ENCODE results near the gene COL4A1.
A peak's percentile ranks its signal among the peaks of the same experiment; 100 is the strongest.

COL4A1 gene

DNA sequence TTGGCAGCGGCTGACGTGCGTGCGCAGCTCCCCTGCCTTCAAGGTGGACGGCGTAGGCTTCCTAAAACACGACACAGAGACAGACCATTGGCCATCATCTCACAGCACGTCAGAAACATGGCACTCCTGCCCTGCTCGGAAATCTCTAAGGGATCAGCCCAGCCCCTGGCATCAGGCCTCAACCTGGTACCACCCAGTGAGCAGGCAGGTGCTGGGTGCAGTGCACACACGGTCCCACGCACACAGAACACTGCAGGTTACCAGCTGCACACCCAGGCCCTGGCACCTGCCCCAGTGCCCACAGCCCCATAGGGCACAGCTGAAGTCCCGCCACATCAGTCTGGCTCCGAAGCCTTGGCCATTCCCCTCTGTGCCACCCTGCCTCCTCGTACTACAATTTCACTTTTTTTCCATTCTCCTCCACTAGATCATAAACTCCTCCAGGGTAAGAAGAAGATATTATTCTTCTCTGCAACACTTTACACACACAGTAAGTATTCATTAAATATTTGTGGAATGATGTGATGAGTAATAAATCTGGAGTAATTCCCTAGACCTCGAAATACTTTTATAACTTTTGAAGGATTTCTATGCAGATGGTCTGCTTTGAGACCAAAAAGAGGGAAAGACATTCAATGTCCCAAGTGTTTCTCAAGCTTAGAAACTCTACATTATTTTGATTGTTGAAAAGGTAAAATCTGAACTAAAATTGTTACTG is 156.4 kb downstream of the COL4A1 start:
- no peak for DNase-seq

DNA sequence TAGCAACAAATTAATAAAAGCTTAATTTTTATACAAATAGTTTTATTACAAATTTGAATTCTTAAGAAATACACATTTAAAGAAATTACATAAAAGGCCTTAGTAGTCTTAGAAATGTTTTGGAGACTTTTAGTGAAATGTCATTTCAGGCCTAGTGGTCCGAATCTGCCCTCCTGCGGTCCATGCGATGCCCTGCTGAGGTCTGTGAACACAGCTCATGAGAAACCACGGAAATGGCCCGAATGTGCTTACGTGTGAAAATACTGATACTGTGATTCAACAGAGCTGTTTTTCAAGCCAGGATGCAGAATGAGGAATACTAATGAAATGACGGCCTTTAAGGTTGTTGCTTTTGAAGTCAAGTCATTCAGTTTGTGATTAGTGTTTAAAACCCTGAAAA is 157.9 kb downstream of the COL4A1 start:
- DNase-seq: no peak

- DNase-seq: no peak
Measured at GRCh38 chr13:110140099-110140498, 166.9 kb downstream of the COL4A1 start.

DNA sequence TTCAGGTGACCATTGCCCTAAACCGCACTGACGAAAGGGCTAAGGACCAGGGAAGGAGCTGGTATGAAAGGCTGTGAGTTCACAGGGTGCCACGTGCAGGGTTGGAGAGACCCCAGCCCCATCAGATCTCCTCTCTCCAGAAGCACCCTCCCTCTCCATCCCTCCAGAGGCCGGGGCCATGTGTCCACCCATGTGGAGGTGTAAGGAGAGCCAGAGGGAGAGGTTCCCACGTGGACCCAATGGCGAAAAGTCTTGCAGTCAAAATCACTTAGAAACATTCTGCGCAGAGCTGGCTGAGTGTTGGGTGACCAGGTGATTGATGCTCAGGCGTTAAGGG is 168.3 kb downstream of the COL4A1 start:
- DNase-seq: no peak

DNA sequence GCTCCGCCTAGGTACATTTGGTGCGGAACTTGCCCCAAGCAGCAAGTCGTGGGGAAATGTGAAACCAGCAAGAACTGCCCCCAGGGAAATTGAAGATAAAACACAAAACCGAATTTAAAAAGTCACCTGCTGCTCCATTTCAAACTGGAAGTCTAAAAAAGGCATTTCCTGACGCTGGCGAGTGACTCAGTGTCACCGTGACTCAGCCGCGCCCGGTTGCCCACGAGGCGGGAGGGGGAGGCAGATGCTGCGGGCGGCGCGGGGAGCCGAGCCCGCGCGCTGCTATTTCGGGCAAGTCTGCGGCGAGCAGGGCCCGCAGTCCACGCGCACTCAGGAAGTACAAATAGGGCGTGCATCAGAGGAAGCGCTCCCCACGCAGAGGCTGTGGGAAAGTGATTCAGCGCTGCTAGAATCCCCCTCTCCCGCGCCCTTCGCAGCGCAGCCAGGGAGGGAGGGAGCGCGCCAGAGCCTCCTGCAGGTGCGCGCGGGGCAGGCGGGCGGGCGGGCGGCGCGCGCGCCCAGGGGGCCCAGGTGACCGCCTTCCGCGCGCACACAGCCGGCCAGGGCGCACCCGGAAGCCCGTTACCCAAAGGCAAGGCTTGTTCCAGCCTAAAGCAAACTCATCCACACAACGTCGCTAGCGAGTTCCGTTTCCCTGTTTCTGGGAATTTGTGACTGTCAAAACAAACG is 168.8 kb downstream of the COL4A1 start:
- peak; percentile 77 for DNase-seq

- DNase-seq: peak; percentile 87
Measured at GRCh38 chr13:110137680-110138009, 169.3 kb downstream of the COL4A1 start.

- no peak for DNase-seq
Measured at GRCh38 chr13:110136660-110137585, 170.0 kb downstream of the COL4A1 start.

DNA sequence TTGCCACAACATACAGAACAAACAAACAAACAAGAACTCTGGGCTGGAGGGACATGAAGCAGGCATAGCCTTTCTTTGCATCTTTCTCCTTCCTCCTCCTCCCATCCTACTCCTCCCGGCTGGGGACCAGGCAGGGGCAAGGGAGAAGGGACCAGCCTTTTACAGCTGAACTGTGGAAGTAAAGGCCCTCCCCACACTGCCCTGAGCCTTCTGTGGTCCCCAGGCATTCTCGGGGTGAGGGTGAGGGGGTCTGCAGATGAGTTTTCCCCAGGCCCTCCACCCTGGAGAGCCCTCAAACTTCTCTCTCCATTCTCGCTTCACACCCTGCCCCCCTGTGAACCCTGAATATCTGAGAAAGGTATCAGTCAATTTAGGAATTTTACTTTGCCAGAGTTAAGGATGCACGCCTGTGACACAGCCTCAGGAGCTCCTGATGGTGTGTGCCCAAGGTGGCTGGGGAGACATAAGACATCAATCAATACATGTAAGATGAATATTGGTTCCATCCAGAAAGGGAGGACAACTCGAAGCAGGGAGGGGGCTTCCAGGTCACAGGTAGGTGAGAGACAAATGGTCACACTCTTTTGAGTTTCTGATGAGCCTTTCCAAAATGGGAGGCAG is 170.9 kb downstream of the COL4A1 start:
- DNase-seq: no peak

- no peak for DNase-seq
Measured at GRCh38 chr13:110134801-110135200, 172.2 kb downstream of the COL4A1 start.

- DNase-seq: no peak
Measured at GRCh38 chr13:110133425-110134235, 173.3 kb downstream of the COL4A1 start.

DNA sequence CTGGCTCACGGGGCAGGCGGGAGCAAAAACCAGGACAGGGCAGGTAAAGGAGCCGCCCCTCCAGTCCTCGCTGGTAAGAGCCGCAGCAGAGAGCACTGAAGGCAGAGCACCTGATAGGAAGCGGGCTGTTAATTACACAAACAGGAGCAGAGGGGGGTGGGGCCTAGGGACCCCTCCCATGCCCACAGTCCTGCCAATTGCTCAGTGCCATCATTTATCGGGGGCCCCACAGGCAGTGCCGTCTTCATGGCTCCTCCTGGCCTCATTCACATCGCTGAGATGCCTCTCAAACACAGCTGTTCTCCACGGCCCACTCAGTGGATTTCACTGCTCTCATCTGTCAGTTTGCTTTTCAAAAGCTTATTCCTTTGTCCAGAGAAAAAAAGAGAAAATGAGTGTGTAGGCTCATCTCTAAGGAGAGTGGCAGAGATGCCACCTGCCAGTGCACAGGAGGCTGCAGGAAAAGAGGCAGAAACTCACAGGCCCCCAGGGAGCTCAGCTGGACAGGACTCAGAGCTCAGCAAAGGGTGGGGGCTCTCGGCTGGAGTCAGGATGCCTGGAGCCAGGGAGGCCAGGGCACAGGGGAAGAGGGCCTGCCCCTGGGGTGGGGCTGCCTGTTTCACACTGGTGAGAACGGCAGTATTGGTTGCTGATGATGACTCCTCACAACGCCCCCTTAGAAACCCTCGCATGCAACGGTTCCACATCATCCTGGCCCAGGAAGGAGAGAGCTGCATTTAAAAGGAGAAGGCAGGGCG is 174.6 kb downstream of the COL4A1 start:
- peak; percentile 81 for DNase-seq

- DNase-seq: no peak
Measured at GRCh38 chr13:110131424-110131823, 175.5 kb downstream of the COL4A1 start.

DNA sequence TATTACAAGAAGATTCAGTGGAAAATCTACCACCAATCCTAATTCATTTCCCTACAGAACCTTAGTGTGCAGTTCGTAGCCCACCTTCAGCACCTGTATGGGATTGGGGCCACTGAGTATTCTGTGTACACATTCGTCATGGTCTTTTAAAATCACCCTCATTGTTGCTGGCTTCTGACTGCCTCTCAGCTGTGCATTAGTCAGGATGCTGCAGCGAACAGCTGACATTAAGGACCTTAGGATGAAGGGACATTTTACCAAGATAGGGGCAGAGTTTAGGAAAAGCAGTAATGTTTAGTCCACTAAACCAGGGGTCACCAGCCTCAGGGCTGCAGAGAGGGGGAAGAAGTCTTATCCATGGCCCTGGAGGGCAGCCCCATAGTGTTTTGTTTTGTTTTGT is 176.5 kb downstream of the COL4A1 start:
- DNase-seq: no peak

DNA sequence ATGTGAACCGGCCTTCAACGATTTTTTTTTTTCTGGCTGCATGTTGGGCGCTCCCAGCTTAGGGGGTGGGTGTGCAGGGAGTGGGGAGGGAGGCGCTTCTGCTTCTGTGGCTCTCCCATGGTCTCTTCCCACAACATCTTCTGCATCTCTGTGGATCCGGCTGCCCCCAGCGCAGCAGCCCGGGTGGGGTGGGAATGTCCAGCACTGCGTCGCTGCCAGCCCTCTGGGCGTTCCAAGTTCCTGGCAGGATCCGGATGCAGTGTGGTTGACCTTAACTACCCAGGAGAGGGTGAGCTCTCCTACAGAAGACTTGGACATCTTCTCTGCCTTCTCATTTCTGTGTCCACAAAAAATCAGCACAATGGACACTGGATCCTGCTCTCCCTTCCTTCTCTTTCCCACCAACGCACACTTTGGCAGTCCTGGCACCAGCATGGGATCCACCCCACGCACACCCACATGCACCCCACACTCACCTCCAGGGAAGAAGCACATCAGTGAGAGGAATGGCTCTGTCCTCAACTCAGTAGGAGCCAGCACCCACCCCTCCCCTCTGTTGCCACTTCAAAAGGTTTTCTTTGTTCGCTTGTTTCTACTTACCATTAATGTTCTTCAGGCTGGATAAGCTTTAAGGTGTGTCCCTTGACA is 177.3 kb downstream of the COL4A1 start:
- no peak for DNase-seq

- no peak for DNase-seq
Measured at GRCh38 chr13:110129076-110129475, 177.9 kb downstream of the COL4A1 start.

DNA sequence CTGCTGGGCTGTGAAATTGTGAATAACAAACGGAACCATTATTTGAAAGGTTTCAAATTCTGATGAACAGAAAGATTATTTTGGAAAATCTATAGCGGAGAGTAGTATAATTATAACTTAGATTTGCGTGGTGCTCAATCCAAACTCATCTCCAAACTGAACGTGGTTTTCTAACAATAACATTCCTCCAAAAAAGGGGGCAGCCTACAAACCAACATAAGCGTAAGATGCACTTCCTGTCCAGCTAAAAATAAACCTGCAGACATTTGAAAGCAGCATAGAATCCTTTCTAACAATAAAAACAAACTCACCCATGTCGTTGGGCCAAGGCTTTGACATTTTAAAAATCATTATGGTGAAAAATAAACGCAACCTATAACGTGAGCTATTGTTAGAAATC is 178.4 kb downstream of the COL4A1 start:
- DNase-seq: no peak

- DNase-seq: no peak
Measured at GRCh38 chr13:110127986-110128511, 178.9 kb downstream of the COL4A1 start.

DNA sequence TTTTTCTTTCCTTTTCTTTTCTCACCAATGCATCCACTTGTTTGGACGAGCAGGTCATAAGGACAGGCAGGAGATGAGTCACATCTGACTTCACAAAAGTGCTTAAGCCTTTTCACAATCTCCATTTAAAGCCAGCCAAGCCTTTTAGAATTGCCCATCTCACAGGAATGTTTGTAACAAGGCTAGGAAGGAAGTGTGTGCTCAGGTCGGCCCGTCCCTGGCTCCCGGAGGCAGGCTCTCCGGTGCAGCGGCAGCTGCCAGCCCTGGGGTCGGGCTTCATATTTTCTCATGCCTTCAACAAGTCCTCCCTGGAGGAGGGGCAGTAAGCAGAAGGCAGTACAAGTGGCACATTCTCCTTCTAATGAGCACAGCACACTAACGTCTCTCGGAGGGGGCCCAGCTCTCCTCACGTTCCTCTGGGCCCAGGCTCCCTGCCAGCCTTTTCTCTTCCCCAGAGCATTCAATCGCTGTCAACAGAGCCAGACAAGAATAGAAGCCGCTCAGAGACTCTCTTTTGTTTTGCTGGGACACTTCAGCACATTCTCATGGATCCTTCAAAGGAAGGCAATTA is 180.5 kb downstream of the COL4A1 start:
- DNase-seq: peak; percentile 22

DNA sequence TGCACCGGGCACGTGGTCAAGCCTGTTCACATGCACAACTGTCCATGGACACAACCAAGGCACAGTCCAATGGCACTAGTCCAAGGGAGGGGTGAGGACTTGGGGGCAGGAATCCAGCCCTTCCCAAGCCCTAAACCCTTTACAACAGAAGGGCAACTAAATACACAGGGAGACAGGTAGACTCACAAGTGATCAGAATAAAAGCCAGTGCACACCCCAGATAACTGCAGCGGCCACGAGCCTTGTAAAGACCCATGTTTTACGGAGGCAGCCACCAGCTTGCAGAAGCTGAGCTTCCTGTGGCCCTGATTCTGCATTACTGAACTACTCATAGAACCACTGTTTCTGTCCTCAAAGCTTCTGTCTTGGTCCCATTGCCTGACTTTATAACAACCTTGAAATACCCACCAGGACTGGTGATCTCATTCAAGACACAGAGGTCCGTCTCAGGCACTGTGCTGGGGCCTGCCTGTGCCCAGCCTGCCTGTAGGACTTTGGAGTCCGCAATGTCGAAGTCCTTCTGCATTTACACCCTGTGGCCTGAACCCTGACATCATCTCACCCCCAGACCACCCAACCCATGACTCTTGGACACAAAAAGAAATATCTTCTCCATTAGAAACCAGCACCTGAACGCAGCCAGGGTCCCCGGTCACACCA is 181.2 kb downstream of the COL4A1 start:
- DNase-seq: no peak

GRCh38 chr13:110125157-110125556 is 181.8 kb downstream of the COL4A1 start:
- no peak for DNase-seq

Data from NCI-H1105 treated with DMSO at 0.1 percent for 48 hours (cell line).